Measurements from ENCODE around the gene PLLP.
"Not testable (repeated sequence)": the region's sequence is repeated elsewhere in the genome, so short reads cannot be mapped to it uniquely, and the experiment has no call there.

Gene PLLP

GRCh38 chr16:57271063-57271345, 13.5 kb downstream of the PLLP start:
- DNase-seq = no peak

- DNase-seq = no peak
Observed at GRCh38 chr16:57270221-57271062, 14.0 kb downstream of the PLLP start.

- DNase-seq = no peak
Observed at GRCh38 chr16:57268804-57269800, 15.4 kb downstream of the PLLP start.

- DNase-seq = not testable (repeated sequence)
Observed at GRCh38 chr16:57267343-57267742, 17.1 kb downstream of the PLLP start.

GRCh38 chr16:57266531-57267260, 17.8 kb downstream of the PLLP start:
- DNase-seq = no peak

- no peak for DNase-seq
Observed at GRCh38 chr16:57265850-57266530, 18.5 kb downstream of the PLLP start.

GRCh38 chr16:57264950-57265371, 19.5 kb downstream of the PLLP start:
- no peak for DNase-seq

- no peak for DNase-seq
Observed at GRCh38 chr16:57264381-57264780, 20.1 kb downstream of the PLLP start.

GRCh38 chr16:57263541-57264351, 20.7 kb downstream of the PLLP start:
- no peak for DNase-seq

- DNase-seq = no peak
Observed at GRCh38 chr16:57262841-57263540, 21.5 kb downstream of the PLLP start.

GRCh38 chr16:57261806-57262205, 22.7 kb downstream of the PLLP start:
- no peak for DNase-seq

GRCh38 chr16:57260294-57260929, 24.1 kb downstream of the PLLP start:
- DNase-seq = no peak

GRCh38 chr16:57258910-57259475, 25.5 kb downstream of the PLLP start:
- no peak for DNase-seq

GRCh38 chr16:57258226-57258909, 26.1 kb downstream of the PLLP start:
- DNase-seq = no peak

- DNase-seq = no peak
Observed at GRCh38 chr16:57257455-57258070, 26.9 kb downstream of the PLLP start.

GRCh38 chr16:57256601-57257395, 27.7 kb downstream of the PLLP start:
- DNase-seq = no peak

- no peak for DNase-seq
Observed at GRCh38 chr16:57255686-57256415, 28.6 kb downstream of the PLLP start.

All from stimulated activated CD4-positive, alpha-beta T cell treated with anti-CD3 and anti-CD28 coated beads, Interleukin-2, amount 100 ng/mL, for 48 hours (primary cell).